Measurements from ENCODE around the gene FXYD2. TPM values are rescaled to one million over a fixed set of nuclear protein-coding genes. Genes with fewer than 3 reads are reported as not detected.

The FXYD2 gene
- total and polyA plus RNA-seq, 2 of the 8 experiments (the other 6 are each of a cell fraction or from before 2014, with no cell fraction given) = 0.89 to 1.1 TPM

- POLR2A ChIA-PET (ENCODE audit: partially characterized antibody) = no interaction called here
- CTCF ChIA-PET (ENCODE audit: partially characterized antibody) = interaction anchor here (0.6 to 5.1 kb wide), 9 partner anchors 15 to 901 kb away, joined by 3 to 30 read pairs (median 4); no protein-coding TSS in a partner anchor
- Histone ChIP-seq H3K4me3 (ENCODE audit: extremely low read depth in 1 of 4, insufficient read depth in 2 of 4, low read depth in 3 of 4, low read length in 4 of 4) (no peak overlapping the region), H3K9ac (replicated peaks in 1 of 4; ENCODE audit: extremely low read depth in 1 of 4, low read depth in 3 of 4, low read length in 3 of 4) (no peak overlapping the region), H3K14ac (ENCODE audit: insufficient read length) (no peak overlapping the region), H3K79me2 (ENCODE audit: control insufficient read depth in 1 of 2, insufficient read depth in 2 of 2, low read length in 2 of 2) (no peaks in the 10 kb centered on the region), H3K56ac (replicated peaks; ENCODE audit: insufficient read length, low read depth, low read length) (no peak overlapping the region), H2AFZ (ENCODE audit: low read length) (no peak overlapping the region), H4K91ac (replicated peaks; ENCODE audit: insufficient read length, low read length) (no peak overlapping the region), H4K8ac (ENCODE audit: extremely low read depth, insufficient read depth, low read length) (no peak overlapping the region), H3K18ac (ENCODE audit: extremely low read depth, low read length) (no peak overlapping the region), H2AK5ac (ENCODE audit: low read depth, low read length) (no peak overlapping the region), H3K4me1 (replicated peaks in 1 of 4; ENCODE audit: control insufficient read depth in 3 of 4, insufficient read depth in 4 of 4, low read length in 3 of 4) (peaks cover 0 to 13% (median 6%) of the 10 kb centered on the region in 4 experiments; a peak in 5 of 7 replicates), H3K23me2 (ENCODE audit: low read depth, low read length) (peaks cover 16% of the 10 kb centered on the region), H4K20me1 (replicated peaks in 1 of 2; ENCODE audit: control insufficient read depth in 1 of 2, insufficient read depth in 2 of 2, low read length in 2 of 2) (peaks cover 0 to 2% of the 10 kb centered on the region in 2 experiments), H3K4ac (replicated peaks; ENCODE audit: insufficient read length, low read depth, low read length) (no peak overlapping the region), H2BK20ac (ENCODE audit: low read length) (no peak overlapping the region), H2BK5ac (ENCODE audit: low read depth, low read length) (no peak overlapping the region), H3K36me3 (ENCODE audit: control insufficient read depth in 2 of 4, insufficient read depth in 4 of 4, low read length in 3 of 4) (no peaks in the 10 kb centered on the region), H2BK120ac (replicated peaks; ENCODE audit: low read depth, low read length) (no peak overlapping the region), H3K27ac (ENCODE audit: low read depth, low read length) (no peak overlapping the region), H3K9me3 (ENCODE audit: insufficient read depth in 2 of 2, low read depth in 1 of 2, low read length in 1 of 2) (no peaks in the 10 kb centered on the region), H2BK15ac (ENCODE audit: low read length) (no peak overlapping the region), H3K4me2 (ENCODE audit: insufficient read depth in 1 of 2, low read depth in 2 of 2, low read length in 2 of 2) (no peak overlapping the region), H4K5ac (ENCODE audit: insufficient read length, low read depth, low read length) (no peak overlapping the region), H3K79me1 (ENCODE audit: low read depth, low read length) (no peaks in the 10 kb centered on the region), H2BK12ac (ENCODE audit: low read depth, low read length) (no peak overlapping the region), H3K23ac (ENCODE audit: insufficient read length) (no peak overlapping the region), H3K27me3 (replicated peaks in 1 of 4; ENCODE audit: control insufficient read depth in 3 of 4, extremely low read depth in 1 of 4, insufficient read depth in 3 of 4, low read length in 3 of 4) (peaks cover 27 to 58% (median 54%) of the 10 kb centered on the region in 4 experiments)
- FAIRE-seq (no peak), DNase-seq (ENCODE audit: low read depth in 1 of 2, low spot score in 2 of 2) (no peak)
- 81% methylated on average over 8 of the region's 9 CpGs; no CpG with 5 or more reads in 1 of the 2 experiments for WGBS, 2 experiments (ENCODE audit: extremely low coverage in 1 of 2, insufficient coverage in 1 of 2, insufficient read length in 1 of 2, insufficient replicate concordance in 2 of 2, low coverage in 1 of 2, low lambda C conversion rate in 2 of 2, missing lambda C conversion rate in 1 of 2)
- TF ChIP-seq KDM4A (IDR thresholded peaks at IDR 0.05; ENCODE audit: low read depth, low read length, severe bottlenecking) = no peak
- no peak for TF ChIP-seq TCF12 (IDR thresholded peaks at IDR 0.05; ENCODE audit: low read depth, low read length)
- TF ChIP-seq KDM5A (IDR thresholded peaks at IDR 0.05; ENCODE audit: low read length) = no peak
- no peak for TF ChIP-seq GABPA (IDR thresholded peaks at IDR 0.05; ENCODE audit: borderline replicate concordance, insufficient read depth, low read length)
- no peak for TF ChIP-seq RXRA (IDR thresholded peaks at IDR 0.05; ENCODE audit: insufficient read depth, low read depth, low read length)
- no peak for TF ChIP-seq BRCA1 (IDR thresholded peaks at IDR 0.05; ENCODE audit: low read depth, low read length)
- TF ChIP-seq NRF1 (IDR thresholded peaks at IDR 0.05; ENCODE audit: low read depth, low read length) = no peak
- no peak for TF ChIP-seq USF2 (IDR thresholded peaks at IDR 0.05; ENCODE audit: low read length)
- TF ChIP-seq, protein P1, sequence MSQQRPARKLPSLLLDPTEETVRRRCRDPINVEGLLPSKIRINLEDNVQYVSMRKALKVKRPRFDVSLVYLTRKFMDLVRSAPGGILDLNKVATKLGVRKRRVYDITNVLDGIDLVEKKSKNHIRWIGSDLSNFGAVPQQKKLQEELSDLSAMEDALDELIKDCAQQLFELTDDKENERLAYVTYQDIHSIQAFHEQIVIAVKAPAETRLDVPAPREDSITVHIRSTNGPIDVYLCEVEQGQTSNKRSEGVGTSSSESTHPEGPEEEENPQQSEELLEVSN (IDR thresholded peaks at IDR 0.05) = no peak
- no peak for TF ChIP-seq SAP30 (IDR thresholded peaks at IDR 0.05; ENCODE audit: insufficient read depth, insufficient replicate concordance, low read length)
- TF ChIP-seq CHD2 (IDR thresholded peaks at IDR 0.05; ENCODE audit: low read length) = no peak
- TF ChIP-seq SP4 (IDR thresholded peaks at IDR 0.05; ENCODE audit: low read length) = no peak
- TF ChIP-seq ASH2L (IDR thresholded peaks at IDR 0.05; ENCODE audit: low read length) = no peak
Observed at GRCh38 chr11:117793583-117793982, 31.0 kb downstream of the FXYD2 start.
